HepG2 (cell line): ENCODE data around the gene VEZT. TPM values are rescaled to one million over a fixed set of nuclear protein-coding genes. Genes with fewer than 3 reads are reported as not detected.

Source experiments
- ATAC-seq: fragments of 200-7000 bp; cut with Tn5 transposase; 3 replicates; pipeline ENCODE4 v1.9.1; 2020; ENCODE audit warnings: mild to moderate bottlenecking, moderate library complexity
- BruUV-seq: library from RNA; stranded (reverse); fragments of 400-500 nt; replicated peaks from 2 replicates; lab custom pipeline; 2021; lab: Mats Ljungman, UMichigan
- CTCF ChIA-PET: fragments of 300-600 bp; formaldehyde crosslinking; extraction: SDS; loops from one replicate; lab custom pipeline; 2021; ENCODE audit warnings: low total read pairs, inconsistent platforms, low intra/inter-chr PET ratio; lab: Yijun Ruan, JAX
- POLR2A ChIA-PET: fragments of 350-600 bp; sonication (Branson Sonifier 250); formaldehyde crosslinking; loops from one replicate; lab custom pipeline; 2020; ENCODE audit warnings: antibody characterized with exemption, inconsistent platforms; lab: Yijun Ruan, JAX
- DNase-seq: peaks from one replicate; pipeline ENCODE4 v3.0.0-alpha.2; 2015; ENCODE audit warnings: low spot score
- FAIRE-seq: peaks from 3 replicates; lab custom pipeline; 2011; peaks lifted over from hg19 to GRCh38; lab: Jason Lieb, UNC
- H2AFZ ChIP-seq: one replicate; pipeline ENCODE4 v1.6.1; 2011; ENCODE audit warnings: low read length, inconsistent platforms
- H3K27ac ChIP-seq: fragments of 300-600 bp; 3 replicates; pipeline ENCODE4 v1.8.0; 2011; ENCODE audit warnings: mixed run types, mild to moderate bottlenecking, mixed read lengths, low read length, inconsistent platforms; ENCODE audit not compliant: insufficient read depth; ENCODE audit errors: extremely low read length
- H3K27me3 ChIP-seq, 2 experiments: fragments of 200-600 bp in 1 of 2; 2 replicates in 1 of 2; 3 replicates in 1 of 2; pipeline versions ENCODE4 v1.6.0 to v1.8.0; 2011; ENCODE audit warnings: low read length in 2 of 2, mild to moderate bottlenecking in 2 of 2, moderate library complexity in 2 of 2, inconsistent platforms in 1 of 2; ENCODE audit not compliant: insufficient read depth in 2 of 2, control insufficient read depth in 1 of 2
- H3K36me3 ChIP-seq, 2 experiments: fragments of 200-600 bp in 1 of 2; replicated peaks in 1 of 2; 2 replicates in 1 of 2; 3 replicates in 1 of 2; pipeline versions ENCODE4 v1.5.1 to v1.8.0; 2011; ENCODE audit warnings: low read length in 2 of 2, inconsistent platforms in 1 of 2; ENCODE audit not compliant: insufficient read depth in 2 of 2, control insufficient read depth in 1 of 2
- H3K4me1 ChIP-seq: 2 replicates; pipeline ENCODE4 v1.5.1; 2012; ENCODE audit warnings: low read length, inconsistent platforms; ENCODE audit not compliant: insufficient read depth
- H3K4me2 ChIP-seq: 2 replicates; pipeline ENCODE4 v1.6.0; 2011; ENCODE audit warnings: low read depth, low read length, inconsistent platforms
- H3K4me3 ChIP-seq, 3 experiments: fragments of 200-600 bp in 1 of 3; sonication (generic), shearing (Covaris generic) in 1 of 3; replicated peaks in 1 of 3; 2 replicates each; pipeline ENCODE4 v1.5.1; 2011 to 2016; ENCODE audit warnings: low read length in 3 of 3, inconsistent platforms in 2 of 3, low read depth in 2 of 3, mild to moderate bottlenecking in 2 of 3, control low read depth in 1 of 3, mixed read lengths in 1 of 3; ENCODE audit not compliant: insufficient read depth in 1 of 3
- H3K79me2 ChIP-seq: one replicate; pipeline ENCODE4 v1.6.1; 2011; ENCODE audit warnings: low read length, inconsistent platforms; ENCODE audit not compliant: insufficient read depth
- H3K9ac ChIP-seq: 2 replicates; pipeline ENCODE4 v1.6.0; 2011; ENCODE audit warnings: mild to moderate bottlenecking, low read depth, low read length, inconsistent platforms; ENCODE audit not compliant: insufficient read depth
- H3K9me3 ChIP-seq: 2 replicates; pipeline ENCODE4 v1.5.1; 2012; ENCODE audit warnings: mild to moderate bottlenecking, low read length
- H4K20me1 ChIP-seq: 2 replicates; pipeline ENCODE4 v1.6.0; 2011; ENCODE audit warnings: inconsistent platforms, mild to moderate bottlenecking, low read length, moderate library complexity; ENCODE audit not compliant: insufficient read depth
- EZH2 ChIP-seq: conservative IDR thresholded peaks from 2 replicates; pipeline ENCODE4 v1.6.1; 2012; ENCODE audit warnings: mild to moderate bottlenecking, low read depth, low read length, moderate library complexity
- RCOR2 ChIP-seq: IDR thresholded peaks from 2 replicates; pipeline ENCODE4 v1.6.1; 2016; ENCODE audit warnings: missing biosample characterization, missing genetic modification reagents
- SP2 ChIP-seq: sonication (generic); formaldehyde crosslinking; IDR thresholded peaks from 2 replicates; pipeline ENCODE4 v1.5.1; 2020; ENCODE audit warnings: mild to moderate bottlenecking, missing genetic modification reagents
- ZNF530 ChIP-seq: sonication (generic); formaldehyde crosslinking; IDR thresholded peaks from 2 replicates; pipeline ENCODE4 v1.5.0; 2020; ENCODE audit warnings: low read depth, mild to moderate bottlenecking, missing genetic modification reagents
- ZSCAN12 ChIP-seq: sonication (generic); formaldehyde crosslinking; IDR thresholded peaks from 2 replicates; pipeline ENCODE4 v1.9.0; 2021; ENCODE audit warnings: mild to moderate bottlenecking, missing genetic modification reagents
- WGBS: methylation state at CpG from one replicate; pipeline ENCODE4 v1.1.6; 2017; ENCODE audit warnings: low lambda C conversion rate; 5-methylcytosine and 5-hydroxymethylcytosine counted together
- in situ Hi-C: cut with HindIII; loops from 2 replicates; pipeline ENCODE4 v1.10.0; 2017; ENCODE audit warnings: low pct_unique_long_range_greater_than_20kb; ENCODE audit not compliant: extremely low pct_ligation_motif_present
- intact Hi-C: fragments of 100-400 bp; cut with micrococcal nuclease; formaldehyde crosslinking; loops from one replicate; pipeline ENCODE4 v1.10.0; 2022; ENCODE audit not compliant: unreplicated experiment
- polyA plus RNA-seq, 8 experiments: library from polyadenylated mRNA; depleted of rRNA in 3 of 8; stranded (reverse) in 7 of 8; unstranded in 1 of 8; fragments of >200 nt; fragmentation: Illumina TruSeq in 4 of 8; extraction: Trizol in 4 of 8; gene quantifications; 2 replicates each; pipeline versions ENCODE4 v1.2.1 to v1.2.3, GENCODE V29; 2011 to 2016; ENCODE audit warnings: low read depth in 4 of 8, missing spikeins in 1 of 8, mixed read lengths in 1 of 8; ENCODE audit not compliant: insufficient read depth in 1 of 8
- total RNA-seq, 5 experiments: library from RNA; depleted of rRNA; stranded (reverse); fragments of >200 nt; fragmentation: Illumina TruSeq; extraction: Trizol; gene quantifications; 2 replicates each; pipeline ENCODE4 v1.2.3, GENCODE V29; 2016; ENCODE audit warnings: low read depth in 1 of 5
- TF ChIP-seq, protein P1 (sequence below): sonication (generic); formaldehyde crosslinking; IDR thresholded peaks from 2 replicates; pipeline ENCODE4 v1.9.0; 2021; ENCODE audit warnings: missing genetic modification reagents, mild to moderate bottlenecking, borderline replicate concordance
- TF ChIP-seq, protein P2 (sequence below): sonication (generic); formaldehyde crosslinking; IDR thresholded peaks from 2 replicates; pipeline ENCODE4 v1.5.1; 2020; ENCODE audit warnings: mild to moderate bottlenecking, missing genetic modification reagents, moderate library complexity

VEZT gene
- total and polyA plus RNA-seq, 2 of the 13 experiments (the other 11 are each of a cell fraction or from before 2014, with no cell fraction given) = 35.5 to 51.6 TPM

DNA sequence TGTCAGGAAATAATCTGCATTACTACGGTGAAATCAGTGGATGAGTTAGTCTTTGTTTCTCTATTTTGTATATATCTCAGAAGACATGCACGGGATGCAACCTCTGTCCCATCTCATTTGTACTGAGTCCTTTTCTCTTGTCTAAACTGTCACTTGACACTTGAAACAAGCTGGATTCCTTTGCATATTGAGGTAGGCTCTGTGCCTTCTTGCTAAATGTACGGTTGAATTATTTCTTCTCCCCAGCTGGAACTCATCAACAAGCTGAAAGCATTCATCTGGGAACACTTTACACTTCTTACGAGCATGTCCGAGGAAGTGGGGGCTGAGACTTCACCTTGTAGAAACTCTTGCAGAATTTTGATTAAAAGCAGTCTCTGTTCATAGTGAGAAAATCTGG, 119.5 kb downstream of the VEZT start:
- FAIRE-seq (no peak), ATAC-seq (no peak), DNase-seq (no peak)
- no peaks in the 10 kb centered on the region for H3K9me3 ChIP-seq
- peaks cover 63% of the 10 kb centered on the region for H3K4me1 ChIP-seq
- 72% methylated on average over 5 of the region's 5 CpGs for WGBS
- TF ChIP-seq SP2 (no peak), ZSCAN12 (CRISPR knock-in tag) (no peak), RCOR2 (no peak), ZNF530 (CRISPR knock-in tag) (no peak), EZH2 (no peak)
- TF ChIP-seq, protein P1, sequence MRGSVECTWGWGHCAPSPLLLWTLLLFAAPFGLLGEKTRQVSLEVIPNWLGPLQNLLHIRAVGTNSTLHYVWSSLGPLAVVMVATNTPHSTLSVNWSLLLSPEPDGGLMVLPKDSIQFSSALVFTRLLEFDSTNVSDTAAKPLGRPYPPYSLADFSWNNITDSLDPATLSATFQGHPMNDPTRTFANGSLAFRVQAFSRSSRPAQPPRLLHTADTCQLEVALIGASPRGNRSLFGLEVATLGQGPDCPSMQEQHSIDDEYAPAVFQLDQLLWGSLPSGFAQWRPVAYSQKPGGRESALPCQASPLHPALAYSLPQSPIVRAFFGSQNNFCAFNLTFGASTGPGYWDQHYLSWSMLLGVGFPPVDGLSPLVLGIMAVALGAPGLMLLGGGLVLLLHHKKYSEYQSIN (CRISPR knock-in tag) = no peak
- TF ChIP-seq, protein P2, sequence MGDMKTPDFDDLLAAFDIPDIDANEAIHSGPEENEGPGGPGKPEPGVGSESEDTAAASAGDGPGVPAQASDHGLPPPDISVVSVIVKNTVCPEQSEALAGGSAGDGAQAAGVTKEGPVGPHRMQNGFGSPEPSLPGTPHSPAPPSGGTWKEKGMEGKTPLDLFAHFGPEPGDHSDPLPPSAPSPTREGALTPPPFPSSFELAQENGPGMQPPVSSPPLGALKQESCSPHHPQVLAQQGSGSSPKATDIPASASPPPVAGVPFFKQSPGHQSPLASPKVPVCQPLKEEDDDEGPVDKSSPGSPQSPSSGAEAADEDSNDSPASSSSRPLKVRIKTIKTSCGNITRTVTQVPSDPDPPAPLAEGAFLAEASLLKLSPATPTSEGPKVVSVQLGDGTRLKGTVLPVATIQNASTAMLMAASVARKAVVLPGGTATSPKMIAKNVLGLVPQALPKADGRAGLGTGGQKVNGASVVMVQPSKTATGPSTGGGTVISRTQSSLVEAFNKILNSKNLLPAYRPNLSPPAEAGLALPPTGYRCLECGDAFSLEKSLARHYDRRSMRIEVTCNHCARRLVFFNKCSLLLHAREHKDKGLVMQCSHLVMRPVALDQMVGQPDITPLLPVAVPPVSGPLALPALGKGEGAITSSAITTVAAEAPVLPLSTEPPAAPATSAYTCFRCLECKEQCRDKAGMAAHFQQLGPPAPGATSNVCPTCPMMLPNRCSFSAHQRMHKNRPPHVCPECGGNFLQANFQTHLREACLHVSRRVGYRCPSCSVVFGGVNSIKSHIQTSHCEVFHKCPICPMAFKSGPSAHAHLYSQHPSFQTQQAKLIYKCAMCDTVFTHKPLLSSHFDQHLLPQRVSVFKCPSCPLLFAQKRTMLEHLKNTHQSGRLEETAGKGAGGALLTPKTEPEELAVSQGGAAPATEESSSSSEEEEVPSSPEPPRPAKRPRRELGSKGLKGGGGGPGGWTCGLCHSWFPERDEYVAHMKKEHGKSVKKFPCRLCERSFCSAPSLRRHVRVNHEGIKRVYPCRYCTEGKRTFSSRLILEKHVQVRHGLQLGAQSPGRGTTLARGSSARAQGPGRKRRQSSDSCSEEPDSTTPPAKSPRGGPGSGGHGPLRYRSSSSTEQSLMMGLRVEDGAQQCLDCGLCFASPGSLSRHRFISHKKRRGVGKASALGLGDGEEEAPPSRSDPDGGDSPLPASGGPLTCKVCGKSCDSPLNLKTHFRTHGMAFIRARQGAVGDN (CRISPR knock-in tag) = no peak
- in situ Hi-C loops (loop anchor here (5.0 to 10.0 kb wide), 2 partner anchors 122 to 220 kb away; partner anchors contain the start of genes FGD6 and VEZT), intact Hi-C loops (loop anchor here (2.0 to 5.0 kb wide), 5 partner anchors 18 to 790 kb away; partner anchors contain the start of gene METAP2)
- 0 out of 2 replicates have a peak overlapping the region, but pooled peaks have one; percentile 14 for H3K9ac ChIP-seq
- H2AFZ ChIP-seq = no peak overlapping the region
- H3K4me2 ChIP-seq = no peak overlapping the region
- no peak overlapping the region for H3K4me3 ChIP-seq
- H3K36me3 ChIP-seq = no peaks in the 10 kb centered on the region
- ChIA-PET CTCF (interaction anchor here (1.1 to 3.6 kb wide), 2 partner anchors 219 to 734 kb away, joined by 3 to 50 read pairs; no protein-coding TSS in a partner anchor), POLR2A (interaction anchor here (1.8 kb wide), 1 partner anchor 220 kb away, joined by 6 read pairs; no protein-coding TSS in a partner anchor)
- no peak overlapping the region for H3K27ac ChIP-seq
- no peaks in the 10 kb centered on the region for H3K79me2 ChIP-seq
- no peaks in the 10 kb centered on the region for H4K20me1 ChIP-seq
- H3K27me3 ChIP-seq = no peaks in the 10 kb centered on the region
- BruUV-seq = no TSS peak
